A549 treated with Mapracorat at 1 μM for 4 hours (cell line): Measurements from ENCODE around the gene HSD17B3. TPM values are rescaled to one million over a fixed set of nuclear protein-coding genes. Genes with fewer than 3 reads are reported as not detected.

Experiments used
- total RNA-seq: library from RNA; stranded (reverse); fragments of 200-300 nt; extraction: Qiagen RNA extraction; gene quantifications from 5 replicates; pipeline ENCODE4 v1.2.3, GENCODE V29; 2022

The HSD17B3 gene
- total RNA-seq: not detected in 5 replicates

DNA sequence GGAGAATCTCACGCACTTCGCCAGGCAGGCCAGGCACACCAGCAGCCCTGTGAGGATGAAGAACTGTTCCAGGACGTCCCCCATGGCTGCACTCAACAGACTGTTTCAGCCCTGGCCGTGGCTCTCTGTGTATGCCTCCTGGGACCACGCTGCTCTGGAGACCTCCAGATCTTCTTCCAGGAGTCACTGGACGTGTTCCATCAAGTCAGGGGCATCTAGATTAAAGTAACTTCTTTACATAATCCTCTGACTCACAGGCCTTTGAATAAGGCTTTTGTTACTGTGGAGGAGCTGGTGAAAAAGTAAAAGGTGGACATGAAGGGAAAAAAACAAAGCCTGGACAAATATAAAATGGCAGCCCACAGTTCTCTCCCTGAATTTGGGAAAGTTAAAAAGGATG is at the start of gene HSD17B3:
Gene HSD17B3, minus strand, starts transcription at position 156 of the 400 bp plus-strand sequence. Its CDS starts 72 bp downstream, at position 84.

Other genes starting within 250 kb of the HSD17B3 start
- 16.9 to 21.9 TPM (median 20.8 TPM) in 5 replicates for gene SLC35D2, start 81.5 kb upstream of the HSD17B3 start, total RNA-seq
- 4.6 to 6.1 TPM (median 5.5 TPM) in 5 replicates for gene ZNF367, start 116.2 kb upstream of the HSD17B3 start, total RNA-seq
- 15.2 to 17.0 TPM (median 16.2 TPM) in 5 replicates for gene HABP4, start 148.0 kb upstream of the HSD17B3 start, total RNA-seq